ENCODE data around the gene KIF26B. TPM values are rescaled to one million over a fixed set of nuclear protein-coding genes. Genes with fewer than 3 reads are reported as not detected.
A peak's percentile ranks its signal among the peaks of the same experiment; 100 is the strongest.

KIF26B gene
- total RNA-seq, 1 donor from 2014 or later: 0.49 TPM

- no peak overlapping the region for H3K27ac ChIP-seq
- H3K36me3 ChIP-seq: no peaks in the 10 kb centered on the region
- H3K27me3 ChIP-seq: no peaks in the 10 kb centered on the region
- no peaks in the 10 kb centered on the region for H3K9me3 ChIP-seq
- DNase-seq (ENCODE audit: extremely low spot score in 2 of 2): peak in 1 of 2 donors; percentile 55
- H3K4me1 ChIP-seq: no peaks in the 10 kb centered on the region
- TF ChIP-seq CTCF (IDR thresholded peaks at IDR 0.05): no peak
- TF ChIP-seq POLR2AphosphoS5 (IDR thresholded peaks at IDR 0.05; ENCODE audit: insufficient read depth in 1 of 2, low read depth in 1 of 2): no peak
- TF ChIP-seq POLR2A (IDR thresholded peaks at IDR 0.05): no peak
- H3K4me3 ChIP-seq: no peak overlapping the region
- intact Hi-C loops (cut with DNase I): no loop called here
Observed at GRCh38 chr1:245291351-245291750, 136.6 kb downstream of the KIF26B start.

DNA sequence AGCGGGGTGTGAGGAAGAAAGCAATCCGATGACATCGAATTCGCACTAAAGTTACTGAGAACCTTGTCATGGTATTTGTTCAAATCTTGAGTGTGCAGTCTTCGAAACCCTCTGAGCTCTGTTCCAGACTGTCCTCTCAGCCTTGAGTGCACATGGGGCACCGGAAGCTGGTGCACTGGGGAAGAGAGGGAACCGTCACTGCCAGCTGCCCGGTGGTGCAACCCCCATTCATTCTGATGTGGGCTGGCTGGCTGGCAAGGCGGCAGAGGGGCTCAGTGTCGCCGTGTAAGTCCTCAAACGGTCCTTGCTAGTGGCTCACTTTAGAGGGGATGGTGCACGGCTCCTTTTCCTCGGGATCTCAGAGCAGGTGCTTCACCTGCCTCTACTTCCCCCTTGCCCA is 137.4 kb downstream of the KIF26B start:
- Histone ChIP-seq H3K27me3 (no peaks in the 10 kb centered on the region), H3K9me3 (no peaks in the 10 kb centered on the region), H3K27ac (no peak overlapping the region), H3K4me1 (no peaks in the 10 kb centered on the region), H3K36me3 (no peaks in the 10 kb centered on the region), H3K4me3 (no peak overlapping the region)
- intact Hi-C loops (cut with DNase I): no loop called here
- DNase-seq (ENCODE audit: extremely low spot score in 2 of 2): peak in 1 of 2 donors; percentile 84
- TF ChIP-seq CTCF (IDR thresholded peaks at IDR 0.05) (no peak), POLR2AphosphoS5 (IDR thresholded peaks at IDR 0.05; ENCODE audit: insufficient read depth in 1 of 2, low read depth in 1 of 2) (no peak), POLR2A (IDR thresholded peaks at IDR 0.05) (no peak)

DNA sequence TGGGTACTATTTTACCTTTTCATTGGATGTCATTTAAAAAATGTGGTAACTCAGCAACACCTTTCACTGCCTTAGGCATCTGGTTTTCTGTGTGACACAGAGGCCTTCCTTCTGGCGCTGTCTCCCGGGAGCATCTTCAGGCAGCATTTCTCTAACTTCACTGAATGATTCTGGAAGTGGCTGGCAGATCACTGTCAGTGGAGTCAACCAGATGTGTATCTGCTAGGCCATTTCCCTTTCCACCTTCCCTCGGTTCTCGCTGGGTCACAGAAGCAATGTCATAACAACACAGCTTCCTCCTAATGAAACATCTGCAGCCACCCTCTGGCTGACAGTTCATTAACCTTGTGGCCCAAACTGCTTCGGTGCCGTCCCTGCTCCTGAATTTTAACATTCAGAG is 137.8 kb downstream of the KIF26B start:
- intact Hi-C loops (cut with DNase I): no loop called here
- Histone ChIP-seq H3K9me3 (no peaks in the 10 kb centered on the region), H3K4me3 (no peak overlapping the region), H3K36me3 (no peaks in the 10 kb centered on the region), H3K27ac (no peak overlapping the region), H3K4me1 (no peaks in the 10 kb centered on the region), H3K27me3 (no peaks in the 10 kb centered on the region)
- no peak for TF ChIP-seq CTCF (IDR thresholded peaks at IDR 0.05)
- no peak for TF ChIP-seq POLR2A (IDR thresholded peaks at IDR 0.05)
- TF ChIP-seq POLR2AphosphoS5 (IDR thresholded peaks at IDR 0.05; ENCODE audit: insufficient read depth in 1 of 2, low read depth in 1 of 2): no peak
- peak in 1 of 2 donors; percentile 82 for DNase-seq (ENCODE audit: extremely low spot score in 2 of 2)

DNA sequence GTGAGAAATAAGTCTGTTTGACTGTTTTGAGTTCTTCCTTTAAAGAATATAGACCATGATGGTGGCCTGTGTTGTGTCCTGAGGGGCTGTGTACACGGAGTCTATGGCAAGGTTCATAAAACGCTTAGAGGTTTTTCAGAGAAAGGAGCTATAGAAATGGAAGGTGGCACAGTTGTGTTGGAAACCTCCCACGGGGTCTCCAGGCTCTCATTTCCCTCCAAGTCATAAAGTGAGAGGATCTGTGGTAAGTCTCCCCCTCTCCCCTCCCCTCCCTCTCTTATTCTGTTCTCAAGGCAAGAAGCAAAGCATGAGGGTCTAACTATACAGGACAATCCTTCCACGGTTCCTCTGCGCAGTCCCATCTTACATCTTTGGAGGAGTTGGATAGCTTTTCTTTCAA is 139.2 kb downstream of the KIF26B start:
- intact Hi-C loops (cut with DNase I): no loop called here
- H3K9me3 ChIP-seq: no peaks in the 10 kb centered on the region

GRCh38 chr1:245298781-245299180 is 144.0 kb downstream of the KIF26B start:
- peak in 1 of 2 donors; percentile 19 for DNase-seq (ENCODE audit: extremely low spot score in 2 of 2)
- intact Hi-C loops (cut with DNase I): no loop called here
- H3K4me1 ChIP-seq: peaks cover 4% of the 10 kb centered on the region
- TF ChIP-seq CTCF (IDR thresholded peaks at IDR 0.05) (no peak), POLR2AphosphoS5 (IDR thresholded peaks at IDR 0.05; ENCODE audit: insufficient read depth in 1 of 2, low read depth in 1 of 2) (no peak), POLR2A (IDR thresholded peaks at IDR 0.05) (no peak)
- H3K27ac ChIP-seq: no peak overlapping the region
- H3K9me3 ChIP-seq: no peaks in the 10 kb centered on the region
- H3K36me3 ChIP-seq: no peaks in the 10 kb centered on the region
- no peaks in the 10 kb centered on the region for H3K27me3 ChIP-seq
- H3K4me3 ChIP-seq: no peak overlapping the region

More for the DNA sequence above, 139.2 kb downstream of the KIF26B start:
- Histone ChIP-seq H3K36me3 (no peaks in the 10 kb centered on the region), H3K4me3 (no peak overlapping the region), H3K4me1 (no peaks in the 10 kb centered on the region), H3K27ac (no peak overlapping the region), H3K27me3 (no peaks in the 10 kb centered on the region)
- TF ChIP-seq CTCF (IDR thresholded peaks at IDR 0.05): no peak
- TF ChIP-seq POLR2A (IDR thresholded peaks at IDR 0.05): no peak
- DNase-seq (ENCODE audit: extremely low spot score in 2 of 2): peak in 1 of 2 donors; percentile 19
